B cell (primary cell): ENCODE data around the gene GPR78. TPM values are rescaled to one million over a fixed set of nuclear protein-coding genes. Genes with fewer than 3 reads are reported as not detected.

Experiments
- ATAC-seq: fragments of 200-7000 bp; cut with Tn5 transposase; one replicate; pipeline ENCODE4 v1.10.0; 2021; ENCODE audit warnings: low read depth, mild to moderate bottlenecking, moderate number of reproducible peaks, moderate library complexity
- CTCF ChIA-PET: fragments of 350-600 bp; sonication (Branson Sonifier 250); formaldehyde crosslinking; loops from one replicate; lab custom pipeline; 2021; ENCODE audit warnings: antibody characterized with exemption, inconsistent platforms; lab: Charles Lee
- POLR2A ChIA-PET: fragments of 350-600 bp; sonication (Branson Sonifier 250); formaldehyde crosslinking; loops from one replicate; lab custom pipeline; 2021; ENCODE audit warnings: antibody characterized with exemption; lab: Charles Lee
- DNase-seq: peaks from one replicate; pipeline ENCODE4 v3.0.0; 2013
- H2AFZ ChIP-seq: 2 replicates; pipeline ENCODE4 v1.6.1; 2012; ENCODE audit warnings: mild to moderate bottlenecking, low read depth, low read length; ENCODE audit not compliant: insufficient read depth, poor library complexity, severe bottlenecking
- H3K27ac ChIP-seq, 2 donors: 1 replicate in 1 of 2; 2 replicates in 1 of 2; pipeline ENCODE4 v1.5.1; 2012 to 2013; ENCODE audit warnings: low read length in 2 of 2, mild to moderate bottlenecking in 2 of 2, moderate library complexity in 1 of 2
- H3K27me3 ChIP-seq, 4 experiments: fragments of 200-600 bp in 1 of 4; sonication (generic) in 1 of 4; replicated peaks in 1 of 4; 1 replicate in 2 of 4; 2 replicates in 2 of 4; pipeline versions ENCODE4 v1.6.1 to v1.7.0; 2013 to 2016; ENCODE audit warnings: low read length in 3 of 4, mild to moderate bottlenecking in 2 of 4, mixed read lengths in 1 of 4, moderate library complexity in 1 of 4; ENCODE audit not compliant: insufficient read depth in 4 of 4, control insufficient read depth in 3 of 4; ENCODE audit errors: control extremely low read depth in 1 of 4
- H3K36me3 ChIP-seq, 2 experiments: replicated peaks in 1 of 2; 1 replicate in 1 of 2; 2 replicates in 1 of 2; pipeline versions ENCODE4 v1.6.1 to v1.7.1; 2013; ENCODE audit warnings: low read length in 1 of 2; ENCODE audit not compliant: insufficient read depth in 2 of 2, control insufficient read depth in 1 of 2; ENCODE audit errors: control extremely low read depth in 1 of 2, extremely low read depth in 1 of 2
- H3K4me1 ChIP-seq, 2 donors: fragments of 200-600 bp in 1 of 2; sonication (generic) in 1 of 2; 1 replicate in 1 of 2; 2 replicates in 1 of 2; pipeline versions ENCODE4 v1.5.1 to v1.6.1; 2013 to 2017; ENCODE audit warnings: low read length in 2 of 2; ENCODE audit not compliant: control insufficient read depth in 2 of 2, insufficient read depth in 2 of 2
- H3K4me2 ChIP-seq: replicated peaks from 2 replicates; pipeline ENCODE3; 2012; ENCODE audit warnings: mild to moderate bottlenecking, low read depth, low read length; ENCODE audit not compliant: poor library complexity, severe bottlenecking
- H3K4me3 ChIP-seq, 5 experiments: fragments of 200-600 bp in 1 of 5; sonication (generic) in 1 of 5; 1 replicate in 3 of 5; 2 replicates in 2 of 5; pipeline versions ENCODE4 v1.5.1 to v1.7.0; 2011 to 2016; ENCODE audit warnings: low read length in 4 of 5, mild to moderate bottlenecking in 4 of 5, low read depth in 2 of 5, control low read depth in 1 of 5, moderate library complexity in 1 of 5; ENCODE audit not compliant: insufficient read depth in 1 of 5; ENCODE audit errors: control extremely low read depth in 1 of 5, extremely low read depth in 1 of 5
- H3K79me2 ChIP-seq: fragments of 200-600 bp; sonication (generic); one replicate; pipeline ENCODE4 v1.6.0; 2016; ENCODE audit warnings: low read length; ENCODE audit not compliant: control insufficient read depth, insufficient read depth
- H3K9ac ChIP-seq: fragments of 200-600 bp; sonication (generic); 2 replicates; pipeline ENCODE4 v1.6.1; 2017; ENCODE audit warnings: mild to moderate bottlenecking, low read length, moderate library complexity
- H3K9me3 ChIP-seq, 3 donors: one replicate each; pipeline versions ENCODE4 v1.6.1 to v1.7.1; 2013; ENCODE audit warnings: low read length in 2 of 3; ENCODE audit not compliant: control insufficient read depth in 2 of 3, insufficient read depth in 1 of 3; ENCODE audit errors: control extremely low read depth in 1 of 3
- H4K20me1 ChIP-seq: 2 replicates; pipeline ENCODE4 v1.6.0; 2012; ENCODE audit warnings: mild to moderate bottlenecking, low read length; ENCODE audit not compliant: insufficient read depth, control insufficient read depth, poor library complexity, severe bottlenecking
- H3K27ac Mint-ChIP-seq: one replicate; pipeline ENCODE4 v1.8.0; 2021; ENCODE audit warnings: mixed read lengths
- H3K27me3 Mint-ChIP-seq: one replicate; pipeline ENCODE4 v1.8.0; 2021; ENCODE audit warnings: mixed read lengths
- H3K4me1 Mint-ChIP-seq: one replicate; pipeline ENCODE4 v1.8.0; 2021; ENCODE audit warnings: mixed read lengths
- H3K4me3 Mint-ChIP-seq: one replicate; pipeline ENCODE4 v1.8.0; 2021; ENCODE audit warnings: mixed read lengths
- H3K9me3 Mint-ChIP-seq: one replicate; pipeline ENCODE4 v1.8.0; 2022; ENCODE audit warnings: mixed read lengths; ENCODE audit not compliant: insufficient read depth
- EZH2 ChIP-seq: IDR thresholded peaks from 2 replicates; pipeline ENCODE4 v1.6.1; 2012; ENCODE audit warnings: borderline replicate concordance, low read depth, mild to moderate bottlenecking, moderate library complexity, low read length; ENCODE audit not compliant: insufficient read depth, poor library complexity, severe bottlenecking
- WGBS: methylation state at CpG from one replicate; pipeline ENCODE4 v1.1.5; 2013; ENCODE audit warnings: missing lambda C conversion rate; ENCODE audit not compliant: insufficient coverage; 5-methylcytosine and 5-hydroxymethylcytosine counted together
- intact Hi-C: fragments of 100-400 bp; cut with micrococcal nuclease; formaldehyde crosslinking; loops from one replicate; pipeline ENCODE4 v1.10.0; 2022
- polyA plus RNA-seq: library from polyadenylated mRNA; depleted of rRNA; stranded (reverse); fragments of >200 nt; gene quantifications from 2 replicates; pipeline ENCODE4 v1.2.3, GENCODE V29; 2012
- total RNA-seq, 2 donors: library from RNA; stranded (reverse); fragments of 120-200 nt in 1 of 2; gene quantifications; 1 replicate in 1 of 2; 2 replicates in 1 of 2; pipeline versions ENCODE4 v1.2.3 to v1.2.4, GENCODE V29; 2013 to 2022
- TF ChIP-seq, protein P1 (sequence below): fragments of 200-600 bp; IDR thresholded peaks from one replicate; pipeline ENCODE4 v1.8.0; 2022; ENCODE audit warnings: antibody characterized with exemption, mild to moderate bottlenecking

The GPR78 gene
- total and polyA plus RNA-seq, 2 donors (not counting 1 experiment from before 2014, with no cell fraction given) = not detected

DNA sequence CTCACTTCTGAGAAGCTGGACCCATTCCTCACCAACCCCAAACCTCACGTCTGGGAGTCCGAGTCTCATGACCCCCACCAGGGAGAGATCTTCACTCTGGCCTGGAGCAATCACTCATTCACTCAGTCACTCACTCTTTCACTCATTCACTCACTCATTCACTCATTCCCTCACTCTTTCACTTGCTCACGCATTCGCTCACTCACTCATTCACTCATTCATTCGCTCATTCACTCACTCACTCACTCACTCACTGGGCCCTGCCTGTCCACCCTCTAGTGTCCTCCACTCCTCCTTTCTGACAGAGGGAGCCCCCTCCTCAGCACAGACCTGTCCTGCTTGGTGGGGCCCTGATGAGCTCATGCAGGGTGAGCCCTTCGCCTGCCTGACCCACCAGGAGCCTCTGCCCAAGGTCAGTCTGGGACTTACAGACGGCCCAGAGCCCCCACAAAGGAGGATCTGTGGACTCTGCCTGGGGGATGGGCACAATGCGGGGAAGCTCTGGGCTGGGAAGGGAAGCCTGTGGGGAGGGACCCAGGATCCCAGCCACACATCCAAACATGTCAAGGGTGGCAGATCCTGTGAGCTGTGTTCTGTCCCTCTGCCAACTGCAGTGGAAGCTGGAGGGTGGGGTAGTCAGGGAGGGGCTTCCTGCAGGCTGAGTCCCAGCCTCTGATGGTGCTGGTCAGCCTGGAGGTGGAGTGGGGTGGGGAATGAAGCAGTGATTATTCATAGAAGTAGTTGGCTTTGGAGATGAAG is 30.8 kb downstream of the GPR78 start:
- Histone ChIP-seq H4K20me1 (no peaks in the 10 kb centered on the region), H3K27ac (no peak overlapping the region), H3K79me2 (no peaks in the 10 kb centered on the region), H3K9ac (no peak overlapping the region), H2AFZ (no peak overlapping the region), H3K27me3 (peaks cover 0 to 3% (median 0%) of the 10 kb centered on the region in 4 experiments), H3K36me3 (no peaks in the 10 kb centered on the region), H3K4me2 (no peak overlapping the region), H3K4me3 (no peak overlapping the region), H3K4me1 (no peaks in the 10 kb centered on the region), H3K9me3 (no peaks in the 10 kb centered on the region)
- H3K4me3 Mint-ChIP-seq = no peak overlapping the region
- TF ChIP-seq, protein P1, sequence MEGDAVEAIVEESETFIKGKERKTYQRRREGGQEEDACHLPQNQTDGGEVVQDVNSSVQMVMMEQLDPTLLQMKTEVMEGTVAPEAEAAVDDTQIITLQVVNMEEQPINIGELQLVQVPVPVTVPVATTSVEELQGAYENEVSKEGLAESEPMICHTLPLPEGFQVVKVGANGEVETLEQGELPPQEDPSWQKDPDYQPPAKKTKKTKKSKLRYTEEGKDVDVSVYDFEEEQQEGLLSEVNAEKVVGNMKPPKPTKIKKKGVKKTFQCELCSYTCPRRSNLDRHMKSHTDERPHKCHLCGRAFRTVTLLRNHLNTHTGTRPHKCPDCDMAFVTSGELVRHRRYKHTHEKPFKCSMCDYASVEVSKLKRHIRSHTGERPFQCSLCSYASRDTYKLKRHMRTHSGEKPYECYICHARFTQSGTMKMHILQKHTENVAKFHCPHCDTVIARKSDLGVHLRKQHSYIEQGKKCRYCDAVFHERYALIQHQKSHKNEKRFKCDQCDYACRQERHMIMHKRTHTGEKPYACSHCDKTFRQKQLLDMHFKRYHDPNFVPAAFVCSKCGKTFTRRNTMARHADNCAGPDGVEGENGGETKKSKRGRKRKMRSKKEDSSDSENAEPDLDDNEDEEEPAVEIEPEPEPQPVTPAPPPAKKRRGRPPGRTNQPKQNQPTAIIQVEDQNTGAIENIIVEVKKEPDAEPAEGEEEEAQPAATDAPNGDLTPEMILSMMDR = no peak
- TF ChIP-seq EZH2 = no peak
- WGBS = 83% methylated on average over 8 of the region's 8 CpGs
- H3K4me1 Mint-ChIP-seq = no peaks in the 10 kb centered on the region
- no peaks in the 10 kb centered on the region for H3K9me3 Mint-ChIP-seq
- ChIA-PET CTCF (no interaction called here), POLR2A (no interaction called here)
- no peak for DNase-seq
- intact Hi-C loops = no loop called here
- ATAC-seq = no peak
- H3K27ac Mint-ChIP-seq = no peak overlapping the region
- peaks cover 6% of the 10 kb centered on the region for H3K27me3 Mint-ChIP-seq

DNA sequence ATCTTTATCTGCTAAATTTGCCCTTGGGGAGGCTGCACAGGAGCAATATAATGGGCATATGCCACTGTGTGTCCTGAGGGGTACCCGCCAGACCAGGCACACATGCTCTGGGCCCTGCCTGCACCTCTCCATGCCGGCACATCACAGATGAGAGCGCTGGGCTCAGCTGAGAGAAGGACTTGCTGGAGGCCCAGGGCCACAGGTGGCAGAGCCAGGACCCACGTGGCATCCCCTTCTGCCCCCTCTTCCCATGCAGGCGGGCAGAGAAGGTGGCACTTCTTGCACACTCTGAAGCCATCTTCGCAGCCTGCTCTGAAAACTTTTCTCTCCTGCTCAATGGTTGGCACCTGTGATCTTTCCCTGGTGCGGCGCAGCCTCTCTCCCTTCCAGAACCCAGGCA is 32.5 kb downstream of the GPR78 start:
- 90% methylated on average over 8 of the region's 8 CpGs for WGBS
- no peak overlapping the region for H2AFZ ChIP-seq
- no peak for TF ChIP-seq EZH2
- TF ChIP-seq, protein P1 = no peak
- CTCF ChIA-PET = no interaction called here
- H4K20me1 ChIP-seq = no peaks in the 10 kb centered on the region
- POLR2A ChIA-PET = no interaction called here
- H3K27me3 ChIP-seq = peaks cover 0 to 3% (median 0%) of the 10 kb centered on the region in 4 experiments
- no peaks in the 10 kb centered on the region for H3K9me3 Mint-ChIP-seq
- peaks cover 6% of the 10 kb centered on the region for H3K27me3 Mint-ChIP-seq
- intact Hi-C loops = no loop called here
- no peaks in the 10 kb centered on the region for H3K79me2 ChIP-seq
- H3K27ac ChIP-seq = no peak overlapping the region
- H3K4me2 ChIP-seq = no peak overlapping the region
- H3K36me3 ChIP-seq = no peaks in the 10 kb centered on the region
- no peaks in the 10 kb centered on the region for H3K9me3 ChIP-seq
- no peak overlapping the region for H3K4me3 Mint-ChIP-seq
- no peak for ATAC-seq
- no peak overlapping the region for H3K9ac ChIP-seq
- no peaks in the 10 kb centered on the region for H3K4me1 ChIP-seq
- no peak overlapping the region for H3K4me3 ChIP-seq
- H3K4me1 Mint-ChIP-seq = no peaks in the 10 kb centered on the region
- H3K27ac Mint-ChIP-seq = no peak overlapping the region
- no peak for DNase-seq
